NT2/D1 (cell line): ENCODE data around the gene CNTN2.

Experiments
- DNase-seq: peaks from one replicate; pipeline ENCODE4 v3.0.0-alpha.2; 2011; ENCODE audit warnings: low read depth, low spot score
- H3K27me3 ChIP-seq: 2 replicates; pipeline ENCODE4 v1.6.0; 2011; ENCODE audit warnings: mild to moderate bottlenecking; ENCODE audit not compliant: insufficient read length, insufficient read depth
- H3K36me3 ChIP-seq: 2 replicates; pipeline ENCODE4 v1.6.1; 2011; ENCODE audit warnings: mild to moderate bottlenecking, low read length, mixed read lengths; ENCODE audit not compliant: insufficient read depth, insufficient read length
- H3K4me1 ChIP-seq: 2 replicates; pipeline ENCODE4 v1.5.1; 2011; ENCODE audit not compliant: insufficient read depth, insufficient read length
- H3K4me3 ChIP-seq: 2 replicates; pipeline ENCODE4 v1.5.1; 2011; ENCODE audit warnings: low read depth; ENCODE audit not compliant: insufficient read length
- H3K9ac ChIP-seq: 2 replicates; pipeline ENCODE4 v1.6.0; 2011; ENCODE audit warnings: low read depth; ENCODE audit not compliant: insufficient read length
- H3K9me3 ChIP-seq: 2 replicates; pipeline ENCODE4 v1.5.1; 2011; ENCODE audit warnings: mild to moderate bottlenecking, low read length; ENCODE audit not compliant: insufficient read depth
- SUZ12 ChIP-seq: IDR thresholded peaks from 2 replicates; pipeline ENCODE4 v1.6.1; 2011; ENCODE audit not compliant: insufficient read length, insufficient read depth; ENCODE audit errors: extremely low read depth
- YY1 ChIP-seq: IDR thresholded peaks from 2 replicates; pipeline ENCODE4 v1.6.1; 2011; ENCODE audit not compliant: insufficient read length, insufficient read depth
- ZNF274 ChIP-seq: IDR thresholded peaks from 2 replicates; pipeline ENCODE4 v1.6.1; 2011; ENCODE audit warnings: mild to moderate bottlenecking, low read depth, low read length

CNTN2 gene

GRCh38 chr1:205003358-205004131, 39.5 kb upstream of the CNTN2 start:
- H3K9me3 ChIP-seq: no peaks in the 10 kb centered on the region
- no peaks in the 10 kb centered on the region for H3K36me3 ChIP-seq
- TF ChIP-seq SUZ12 (no peak), ZNF274 (no peak), YY1 (no peak)
- peak; percentile 72 for DNase-seq
- H3K27me3 ChIP-seq: peaks cover 92% of the 10 kb centered on the region
- H3K9ac ChIP-seq: no peak overlapping the region
- peaks cover 17% of the 10 kb centered on the region for H3K4me1 ChIP-seq
- no peak overlapping the region for H3K4me3 ChIP-seq

GRCh38 chr1:205004351-205004750, 38.7 kb upstream of the CNTN2 start:
- Histone ChIP-seq H3K4me3 (no peak overlapping the region), H3K9me3 (no peaks in the 10 kb centered on the region), H3K27me3 (peaks cover 92% of the 10 kb centered on the region), H3K4me1 (peaks cover 17% of the 10 kb centered on the region), H3K36me3 (no peaks in the 10 kb centered on the region), H3K9ac (no peak overlapping the region)
- no peak for DNase-seq
- TF ChIP-seq ZNF274 (no peak), SUZ12 (no peak), YY1 (no peak)

GRCh38 chr1:205008896-205009295, 34.1 kb upstream of the CNTN2 start:
- Histone ChIP-seq H3K9ac (no peak overlapping the region), H3K27me3 (peaks cover 56% of the 10 kb centered on the region), H3K9me3 (no peaks in the 10 kb centered on the region), H3K4me3 (no peak overlapping the region), H3K4me1 (peaks cover 23% of the 10 kb centered on the region), H3K36me3 (no peaks in the 10 kb centered on the region)
- TF ChIP-seq ZNF274: no peak
- no peak for TF ChIP-seq YY1
- TF ChIP-seq SUZ12: no peak
- DNase-seq: no peak

DNA sequence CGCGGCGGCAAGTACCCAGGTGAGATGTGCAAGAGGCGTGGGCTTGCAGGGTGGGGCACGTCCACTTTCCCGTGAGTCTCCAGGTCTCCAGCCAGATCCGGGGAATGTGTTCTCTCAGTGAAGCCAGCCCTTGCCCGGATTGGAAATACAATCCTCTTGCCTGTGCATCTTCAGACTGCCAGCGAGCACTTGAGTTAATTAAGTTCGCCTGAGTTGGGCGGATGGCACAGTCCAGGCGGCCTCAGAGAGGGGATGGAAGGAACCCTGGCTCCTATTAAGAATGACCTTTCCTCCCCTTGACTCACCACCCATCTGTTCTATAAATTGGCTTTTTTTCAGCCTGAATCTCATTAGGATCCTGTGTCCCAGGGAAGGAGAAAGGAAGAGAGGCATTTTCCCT, 33.3 kb upstream of the CNTN2 start:
- Histone ChIP-seq H3K4me1 (peaks cover 28% of the 10 kb centered on the region), H3K9ac (no peak overlapping the region), H3K4me3 (no peak overlapping the region), H3K9me3 (no peaks in the 10 kb centered on the region), H3K36me3 (no peaks in the 10 kb centered on the region), H3K27me3 (peaks cover 48% of the 10 kb centered on the region)
- DNase-seq: no peak
- TF ChIP-seq YY1 (no peak), SUZ12 (no peak), ZNF274 (no peak)

DNA sequence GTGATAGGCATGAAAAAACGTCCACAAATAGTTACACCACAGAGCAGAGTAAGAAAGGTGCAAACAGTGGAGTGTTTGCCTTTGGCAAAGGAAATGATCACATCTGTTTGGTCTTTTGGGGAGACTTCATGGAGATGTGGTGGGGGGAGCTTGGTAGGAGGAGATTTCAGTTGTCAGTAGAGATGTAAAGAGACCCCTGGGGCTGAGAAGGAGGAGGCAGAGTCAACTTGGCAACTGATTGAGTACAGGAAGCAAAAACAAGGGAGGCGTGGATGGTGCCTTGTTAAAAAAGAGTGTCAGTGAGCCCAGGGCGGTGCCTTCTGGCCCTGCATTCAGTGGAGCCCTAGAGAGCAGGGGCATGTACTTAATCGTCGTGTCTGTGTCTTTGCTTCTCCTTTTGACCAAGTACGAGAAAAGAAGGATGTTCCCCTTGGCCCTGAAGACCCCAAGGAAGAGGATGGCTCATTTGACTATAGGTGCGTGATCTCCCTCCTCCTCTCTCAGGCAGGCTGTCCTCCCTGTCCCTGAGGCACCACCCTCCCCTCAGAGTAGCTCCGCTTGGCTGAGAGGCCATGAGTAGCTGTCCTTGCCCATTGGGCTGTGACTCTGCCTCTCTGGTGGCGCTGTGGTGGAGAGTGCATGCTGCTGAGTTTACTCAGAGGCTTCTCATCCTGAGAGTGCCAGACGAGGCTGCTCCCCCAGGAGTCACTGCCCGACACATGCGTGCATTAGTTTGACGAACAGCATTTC, 30.4 kb upstream of the CNTN2 start:
- no peak overlapping the region for H3K4me3 ChIP-seq
- TF ChIP-seq YY1 (no peak), SUZ12 (no peak), ZNF274 (no peak)
- H3K27me3 ChIP-seq: peaks cover 31% of the 10 kb centered on the region
- no peaks in the 10 kb centered on the region for H3K9me3 ChIP-seq
- DNase-seq: peak; percentile 68
- H3K36me3 ChIP-seq: no peaks in the 10 kb centered on the region
- H3K9ac ChIP-seq: peak overlapping the region; percentile 32
- H3K4me1 ChIP-seq: peaks cover 30% of the 10 kb centered on the region

GRCh38 chr1:205013683-205014367, 29.2 kb upstream of the CNTN2 start:
- H3K36me3 ChIP-seq: no peaks in the 10 kb centered on the region
- TF ChIP-seq ZNF274 (no peak), YY1 (no peak), SUZ12 (no peak)
- DNase-seq: peak; percentile 56
- H3K9me3 ChIP-seq: no peaks in the 10 kb centered on the region
- H3K27me3 ChIP-seq: peaks cover 31% of the 10 kb centered on the region
- no peak overlapping the region for H3K4me3 ChIP-seq
- H3K9ac ChIP-seq: no peak overlapping the region
- H3K4me1 ChIP-seq: peaks cover 30% of the 10 kb centered on the region

DNA sequence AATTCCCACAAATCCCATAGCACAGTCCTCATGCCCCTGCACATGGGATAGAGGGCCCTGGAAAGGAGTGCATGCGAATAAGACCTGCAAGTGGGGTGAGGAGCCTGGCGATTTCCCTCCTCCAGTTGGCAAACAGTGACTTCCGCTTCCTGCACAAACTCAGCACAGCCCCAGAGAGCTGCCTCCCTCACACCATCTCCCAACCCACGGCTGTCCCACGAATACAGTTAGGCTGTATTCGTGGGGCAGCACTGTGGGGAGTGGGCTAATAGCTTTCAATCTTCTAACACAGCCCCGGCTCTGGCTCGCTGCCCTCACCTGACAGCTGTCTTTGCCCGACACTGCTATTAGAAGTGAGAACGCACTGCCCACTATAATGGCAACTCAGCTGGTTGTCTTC, 28.2 kb upstream of the CNTN2 start:
- DNase-seq: no peak
- peaks cover 33% of the 10 kb centered on the region for H3K27me3 ChIP-seq
- peaks cover 30% of the 10 kb centered on the region for H3K4me1 ChIP-seq
- peak overlapping the region; percentile 14 for H3K9ac ChIP-seq
- no peaks in the 10 kb centered on the region for H3K36me3 ChIP-seq
- TF ChIP-seq YY1 (no peak), ZNF274 (no peak), SUZ12 (no peak)
- no peaks in the 10 kb centered on the region for H3K9me3 ChIP-seq
- H3K4me3 ChIP-seq: no peak overlapping the region
